Rectal smooth muscle tissue (tissue), 1 donor: ENCODE results near the gene CLIC2.

Source experiments
- H3K27ac ChIP-seq: one replicate; pipeline ENCODE4 v1.7.0; 2013; ENCODE audit warnings: low read depth, low read length, inconsistent platforms
- H3K27me3 ChIP-seq: one replicate; pipeline ENCODE4 v1.7.0; 2013; ENCODE audit warnings: low read length; ENCODE audit not compliant: control insufficient read depth, insufficient read depth
- H3K36me3 ChIP-seq: one replicate; pipeline ENCODE4 v1.7.0; 2013; ENCODE audit warnings: low read length; ENCODE audit not compliant: control insufficient read depth, insufficient read depth
- H3K4me1 ChIP-seq: one replicate; pipeline ENCODE4 v1.7.0; 2013; ENCODE audit warnings: low read length; ENCODE audit not compliant: control insufficient read depth, insufficient read depth
- H3K4me3 ChIP-seq: one replicate; pipeline ENCODE4 v1.7.0; 2013; ENCODE audit warnings: low read length
- H3K9ac ChIP-seq: one replicate; pipeline ENCODE4 v1.7.0; 2013; ENCODE audit warnings: low read length

CLIC2 gene

GRCh38 chrX:155247497-155247896, 86.9 kb downstream of the CLIC2 start:
- Histone ChIP-seq H3K9ac (no peak overlapping the region), H3K36me3 (no peaks in the 10 kb centered on the region), H3K4me1 (no peaks in the 10 kb centered on the region), H3K27ac (no peak overlapping the region), H3K27me3 (no peaks in the 10 kb centered on the region), H3K4me3 (no peak overlapping the region)

- Histone ChIP-seq H3K36me3 (no peaks in the 10 kb centered on the region), H3K9ac (no peak overlapping the region), H3K4me3 (no peak overlapping the region)
Measured at GRCh38 chrX:155246748-155247147, 87.7 kb downstream of the CLIC2 start.

GRCh38 chrX:155242300-155242699, 92.1 kb downstream of the CLIC2 start:
- H3K27ac ChIP-seq: no peak overlapping the region
- no peak overlapping the region for H3K9ac ChIP-seq
- H3K4me3 ChIP-seq: no peak overlapping the region
- H3K36me3 ChIP-seq: no peaks in the 10 kb centered on the region
- H3K27me3 ChIP-seq: no peaks in the 10 kb centered on the region
- H3K4me1 ChIP-seq: no peaks in the 10 kb centered on the region

More at GRCh38 chrX:155246748-155247147, 87.7 kb downstream of the CLIC2 start:
- H3K27me3 ChIP-seq: no peaks in the 10 kb centered on the region
- no peak overlapping the region for H3K27ac ChIP-seq
- no peaks in the 10 kb centered on the region for H3K4me1 ChIP-seq

GRCh38 chrX:155237719-155238118, 96.7 kb downstream of the CLIC2 start:
- peaks cover 2% of the 10 kb centered on the region for H3K36me3 ChIP-seq
- no peak overlapping the region for H3K9ac ChIP-seq
- H3K4me1 ChIP-seq: no peaks in the 10 kb centered on the region
- peak overlapping the region; percentile 59 for H3K27ac ChIP-seq
- H3K27me3 ChIP-seq: no peaks in the 10 kb centered on the region
- no peak overlapping the region for H3K4me3 ChIP-seq

DNA sequence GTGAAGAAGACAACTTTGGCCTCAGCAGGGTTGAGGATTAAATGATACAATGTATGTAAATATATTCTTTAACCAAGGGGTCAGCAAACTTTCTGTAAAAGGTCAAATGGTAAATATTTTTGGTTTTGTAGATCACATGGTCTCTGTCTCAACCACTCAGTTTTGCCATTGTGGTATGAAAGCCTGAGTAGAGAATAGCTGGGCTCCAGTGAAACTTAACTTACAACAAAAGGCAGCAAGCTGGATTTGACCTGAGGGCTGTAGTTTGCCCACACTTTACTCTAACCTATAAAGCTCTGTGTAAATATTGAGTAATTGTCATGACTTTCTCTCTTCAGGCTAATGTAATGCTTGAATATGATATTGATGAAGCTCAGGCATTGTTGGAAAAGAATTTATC, 98.5 kb downstream of the CLIC2 start:
- Histone ChIP-seq H3K27ac (no peak overlapping the region), H3K4me1 (no peaks in the 10 kb centered on the region), H3K27me3 (no peaks in the 10 kb centered on the region), H3K9ac (no peak overlapping the region), H3K36me3 (peaks cover 2% of the 10 kb centered on the region), H3K4me3 (no peak overlapping the region)

GRCh38 chrX:155231163-155231562, 103.3 kb downstream of the CLIC2 start:
- Histone ChIP-seq H3K36me3 (peaks cover 11% of the 10 kb centered on the region), H3K4me3 (no peak overlapping the region), H3K4me1 (no peaks in the 10 kb centered on the region), H3K27ac (no peak overlapping the region), H3K27me3 (no peaks in the 10 kb centered on the region), H3K9ac (no peak overlapping the region)
